ENCODE data around the gene ELP4. TPM values are rescaled to one million over a fixed set of nuclear protein-coding genes. Genes with fewer than 3 reads are reported as not detected.

Gene ELP4
- total and polyA plus RNA-seq, 2 experiments from 2014 or later: 28.2 to 38.3 TPM

DNA sequence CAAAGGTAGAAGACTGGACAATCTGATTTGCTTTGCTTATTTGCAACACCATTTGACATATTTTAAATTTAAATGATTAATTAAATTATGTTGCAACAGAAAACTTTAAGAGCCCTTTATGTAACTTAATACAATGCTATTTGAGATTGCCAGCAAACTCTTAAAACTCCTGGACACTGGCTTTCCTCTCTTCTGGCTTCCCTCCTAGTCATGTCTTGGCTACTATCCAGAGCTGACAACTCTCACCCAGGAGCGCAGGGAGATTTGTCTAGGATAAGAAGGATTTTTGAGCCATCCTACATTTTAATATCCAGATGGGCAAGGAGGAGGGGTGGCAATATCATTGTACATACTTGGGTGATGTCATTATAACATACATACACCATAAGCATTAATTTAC lies 134.3 kb downstream of the ELP4 start:
- no peaks in the 10 kb centered on the region for H3F3A ChIP-seq (replicated peaks; ENCODE audit: low read depth)
- Mint-ChIP-seq H3K4me1 (no peaks in the 10 kb centered on the region), H3K36me3 (ENCODE audit: low read depth) (no peaks in the 10 kb centered on the region), H3K4me3 (no peak overlapping the region), H3K9me3 (no peaks in the 10 kb centered on the region), H3K27me3 (ENCODE audit: insufficient read depth, low read depth, poor library complexity) (no peaks in the 10 kb centered on the region), H3K27ac (no peak overlapping the region)
- H3K79me2 ChIP-seq (replicated peaks; ENCODE audit: insufficient read depth): no peaks in the 10 kb centered on the region
- ATAC-seq (no peak), DNase-seq (ENCODE audit: low spot score) (no peak)
- H3K4me2 ChIP-seq: no peak overlapping the region
- no peak overlapping the region for H3K27ac ChIP-seq (ENCODE audit: low read depth)
- H3K4me1 ChIP-seq (ENCODE audit: insufficient read depth): no peaks in the 10 kb centered on the region
- no peaks in the 10 kb centered on the region for H3K27me3 ChIP-seq (ENCODE audit: insufficient read depth)
- no peaks in the 10 kb centered on the region for H3K9me2 ChIP-seq (ENCODE audit: insufficient read depth)
- no peak overlapping the region for H3K4me3 ChIP-seq
- no peak for TF ChIP-seq ZNF462 (CRISPR knock-in tag; IDR thresholded peaks at IDR 0.05)
- no peak for TF ChIP-seq REST (IDR thresholded peaks at IDR 0.05; ENCODE audit: unreplicated experiment)
- no peak for TF ChIP-seq ZNF114 (CRISPR knock-in tag; IDR thresholded peaks at IDR 0.05)
- TF ChIP-seq STAT1 (IDR thresholded peaks at IDR 0.05; ENCODE audit: unreplicated experiment): no peak
- TF ChIP-seq NANOG (IDR thresholded peaks at IDR 0.05; ENCODE audit: borderline replicate concordance): no peak
- TF ChIP-seq POLR2AphosphoS5 (IDR thresholded peaks at IDR 0.05; ENCODE audit: low read depth): no peak
- no peak for TF ChIP-seq EZH2 (IDR thresholded peaks at IDR 0.05; ENCODE audit: low read depth, unreplicated experiment)
- no peaks in the 10 kb centered on the region for H3K36me3 ChIP-seq (ENCODE audit: insufficient read depth)
- H2AFZ ChIP-seq: no peak overlapping the region
- H4K20me1 ChIP-seq (replicated peaks; ENCODE audit: insufficient read depth): no peaks in the 10 kb centered on the region
